ENCODE results near the gene MRPL52.

DNA sequence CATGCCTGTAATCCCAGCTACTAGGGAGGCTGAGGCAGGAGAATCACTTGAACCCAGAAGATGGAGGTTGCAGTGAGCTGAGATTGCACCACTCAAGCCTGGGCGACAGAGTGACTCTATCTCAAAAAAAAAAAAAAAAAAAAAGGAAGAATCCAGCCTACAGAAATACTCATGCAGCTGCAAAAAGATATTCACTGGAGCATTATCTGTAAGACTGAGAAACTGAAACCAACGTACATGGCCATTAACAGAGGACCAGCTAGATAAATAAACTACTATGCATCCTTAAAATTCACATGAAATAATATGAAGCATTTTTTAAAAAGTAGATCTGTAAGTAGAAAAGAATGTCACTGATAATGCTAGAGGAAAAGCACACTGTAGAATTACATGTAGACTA is 18.0 kb upstream of the MRPL52 start:
- TF ChIP-seq TAF1 (IDR thresholded peaks at IDR 0.05; ENCODE audit: low read depth), result no peak
- TF ChIP-seq REST (IDR thresholded peaks at IDR 0.05; ENCODE audit: low read depth), result no peak
- no peak for TF ChIP-seq NFIC (IDR thresholded peaks at IDR 0.05)
